A549 (cell line): ENCODE measurements around the gene SLN. TPM values are rescaled to one million over a fixed set of nuclear protein-coding genes. Genes with fewer than 3 reads are reported as not detected.

Experiments
- ATAC-seq, 2 experiments: fragments of 200-7000 bp in 1 of 2; fragments of >200 bp in 1 of 2; cut with Nextera tagmentation in 1 of 2; cut with Tn5 transposase in 1 of 2; 3 replicates each; pipeline versions ENCODE4 v1.8.0 to v1.9.1; 2018 to 2020; ENCODE audit warnings: mild to moderate bottlenecking in 1 of 2, moderate library complexity in 1 of 2
- CTCF ChIA-PET: fragments of 300-600 bp; sonication (Branson Sonifier 250); formaldehyde crosslinking; extraction: SDS; loops from one replicate; lab custom pipeline; 2021; ENCODE audit warnings: antibody characterized with exemption, inconsistent platforms; lab: Yijun Ruan, JAX
- POLR2A ChIA-PET: fragments of 350-600 bp; formaldehyde crosslinking; extraction: SDS; loops from one replicate; lab custom pipeline; 2021; ENCODE audit warnings: antibody characterized with exemption, inconsistent platforms; lab: Yijun Ruan, JAX
- DNase-seq, 2 experiments: peaks; one replicate each; pipeline versions ENCODE4 v3.0.0 to v3.0.0-alpha.2; 2011 to 2016; ENCODE audit warnings: low read depth in 1 of 2, low spot score in 1 of 2
- FAIRE-seq: peaks from 2 replicates; lab custom pipeline; 2011; peaks lifted over from hg19 to GRCh38; lab: Jason Lieb, UNC
- H3K27ac ChIP-seq, 2 experiments: fragments of >200 bp; sonication (Bioruptor Twin); formaldehyde crosslinking; 3 replicates each; pipeline ENCODE4 v1.5.1; 2016 to 2017
- H3K4me1 ChIP-seq: fragments of >200 bp; sonication (Bioruptor Twin); formaldehyde crosslinking; 3 replicates; pipeline ENCODE4 v1.6.1; 2016
- H3K4me2 ChIP-seq: fragments of >200 bp; sonication (Bioruptor Twin); formaldehyde crosslinking; 3 replicates; pipeline ENCODE4 v1.6.1; 2016
- H3K4me3 ChIP-seq: fragments of >200 bp; sonication (Bioruptor Twin); formaldehyde crosslinking; 3 replicates; pipeline ENCODE4 v1.5.1; 2016
- H3K9me3 ChIP-seq: fragments of >200 bp; sonication (Bioruptor Twin); formaldehyde crosslinking; 3 replicates; pipeline ENCODE4 v1.6.1; 2016
- ATOH8 ChIP-seq: fragments of 250-450 bp; sonication (Bioruptor Pico); IDR thresholded peaks from 2 replicates; pipeline ENCODE4 v1.5.0; 2020; ENCODE audit warnings: low read depth, mild to moderate bottlenecking, moderate library complexity
- CBX8 ChIP-seq: fragments of 200-600 bp; sonication (generic); IDR thresholded peaks from 2 replicates; pipeline ENCODE4 v1.6.1; 2016
- CHD4 ChIP-seq: fragments of 200-600 bp; sonication (generic); IDR thresholded peaks from 2 replicates; pipeline ENCODE4 v1.6.1; 2016; ENCODE audit warnings: antibody characterized with exemption, mild to moderate bottlenecking, borderline replicate concordance
- EHMT2 ChIP-seq: fragments of 200-600 bp; sonication (generic); IDR thresholded peaks from 2 replicates; pipeline ENCODE4 v1.6.1; 2016; ENCODE audit warnings: antibody characterized with exemption, low read depth, mild to moderate bottlenecking, moderate library complexity
- ELK1 ChIP-seq: fragments of 150-350 bp; IDR thresholded peaks from 2 replicates; pipeline ENCODE4 v1.6.1; 2014; ENCODE audit warnings: low read depth, mild to moderate bottlenecking, low read length
- EP300 ChIP-seq, 2 experiments: fragments of >200 bp; sonication (Bioruptor Twin); formaldehyde crosslinking; IDR thresholded peaks; 2 replicates in 1 of 2; 3 replicates in 1 of 2; pipeline ENCODE4 v1.6.1; 2016 to 2017
- GATA3 ChIP-seq: IDR thresholded peaks from 2 replicates; pipeline ENCODE4 v1.6.1; 2012; ENCODE audit warnings: borderline replicate concordance
- HDAC2 ChIP-seq: fragments of 200-600 bp; sonication (generic); IDR thresholded peaks from 2 replicates; pipeline ENCODE4 v1.6.1; 2016
- HES2 ChIP-seq: fragments of >200 bp; sonication (Bioruptor Twin); formaldehyde crosslinking; IDR thresholded peaks from 2 replicates; pipeline ENCODE4 v1.6.1; 2016
- HEYL ChIP-seq: fragments of 250-450 bp; sonication (Bioruptor Pico); IDR thresholded peaks from 2 replicates; pipeline ENCODE4 v1.8.0; 2021; ENCODE audit warnings: mild to moderate bottlenecking, moderate library complexity
- HMGXB4 ChIP-seq: fragments of 250-450 bp; sonication (Bioruptor Pico); IDR thresholded peaks from 2 replicates; pipeline ENCODE4 v1.5.0; 2021; ENCODE audit warnings: mild to moderate bottlenecking, moderate library complexity, borderline replicate concordance
- HOXA7 ChIP-seq: fragments of 250-450 bp; sonication (Bioruptor Pico); IDR thresholded peaks from 2 replicates; pipeline ENCODE4 v1.5.0; 2020; ENCODE audit warnings: mild to moderate bottlenecking, moderate library complexity
- HOXB13 ChIP-seq: fragments of 250-450 bp; sonication (Bioruptor Pico); IDR thresholded peaks from 2 replicates; pipeline ENCODE4 v1.5.0; 2020; ENCODE audit warnings: low read depth, mild to moderate bottlenecking, moderate library complexity
- HOXB5 ChIP-seq: fragments of 250-450 bp; sonication (Bioruptor Pico); IDR thresholded peaks from 2 replicates; pipeline ENCODE4 v1.5.0; 2020; ENCODE audit warnings: mild to moderate bottlenecking, moderate library complexity
- JUNB ChIP-seq: fragments of >200 bp; sonication (Bioruptor Twin); formaldehyde crosslinking; IDR thresholded peaks from 2 replicates; pipeline ENCODE4 v1.6.1; 2016
- KDM5A ChIP-seq: fragments of 200-600 bp; sonication (generic); IDR thresholded peaks from 2 replicates; pipeline ENCODE4 v1.6.1; 2016; ENCODE audit warnings: antibody characterized with exemption, mild to moderate bottlenecking
- MAZ ChIP-seq: fragments of 150-350 bp; IDR thresholded peaks from 2 replicates; pipeline ENCODE4 v1.6.1; 2014; ENCODE audit warnings: antibody characterized with exemption, low read depth, low read length, borderline replicate concordance
- RAD21 ChIP-seq, 2 experiments: fragments of >200 bp in 1 of 2; sonication (Bioruptor Twin) in 1 of 2; formaldehyde crosslinking in 1 of 2; IDR thresholded peaks in 1 of 2; conservative IDR thresholded peaks in 1 of 2; 2 replicates in 1 of 2; 3 replicates in 1 of 2; pipeline ENCODE4 v1.6.1; 2012 to 2018; ENCODE audit warnings: inconsistent platforms in 1 of 2
- RCOR1 ChIP-seq: fragments of 150-350 bp; IDR thresholded peaks from 2 replicates; pipeline ENCODE4 v1.6.1; 2014; ENCODE audit warnings: antibody characterized with exemption, low read length, low read depth
- RFX5 ChIP-seq: fragments of 450-650 bp; IDR thresholded peaks from 2 replicates; pipeline ENCODE4 v1.7.1; 2014; ENCODE audit warnings: antibody characterized with exemption, mild to moderate bottlenecking, moderate library complexity
- RNF2 ChIP-seq: fragments of 200-600 bp; sonication (generic); IDR thresholded peaks from 2 replicates; pipeline ENCODE4 v1.6.1; 2016; ENCODE audit warnings: low read depth, mild to moderate bottlenecking, antibody characterized with exemption, moderate library complexity, borderline replicate concordance
- SREBF2 ChIP-seq: fragments of 450-650 bp; IDR thresholded peaks from 2 replicates; pipeline ENCODE4 v1.6.1; 2014; ENCODE audit warnings: mild to moderate bottlenecking, moderate library complexity
- USF2 ChIP-seq: fragments of 450-650 bp; IDR thresholded peaks from 2 replicates; pipeline ENCODE4 v1.6.1; 2014; ENCODE audit warnings: antibody characterized with exemption
- ZFP36 ChIP-seq: fragments of 450-650 bp; IDR thresholded peaks from 2 replicates; pipeline ENCODE4 v1.6.1; 2014; ENCODE audit warnings: borderline replicate concordance; ENCODE audit not compliant: partially characterized antibody
- WGBS: methylation state at CpG from one replicate; pipeline ENCODE4 v1.1.6; 2017; ENCODE audit errors: missing lambda C conversion rate; 5-methylcytosine and 5-hydroxymethylcytosine counted together
- polyA plus RNA-seq, 4 experiments: library from polyadenylated mRNA; depleted of rRNA in 3 of 4; stranded (reverse); fragments of >200 nt; fragmentation: RNase III in 1 of 4; extraction: RNeasy Plus Mini Kit Qiagen cat#74134 plus additional on column Dnase treatment in 1 of 4; gene quantifications; 2 replicates in 3 of 4; 3 replicates in 1 of 4; pipeline ENCODE4 v1.2.3, GENCODE V29; 2011 to 2017

SLN gene
- polyA plus RNA-seq, 2 of the 4 experiments (the other 2 are of a cell fraction), result 1.3 to 2.2 TPM

GRCh38 chr11:107679255-107680024, 32.4 kb downstream of the SLN start:
- no peak for DNase-seq
- no peaks in the 10 kb centered on the region for H3K9me3 ChIP-seq
- no peak for ATAC-seq
- 41% methylated on average over 4 of the region's 4 CpGs for WGBS
- POLR2A ChIA-PET, result no interaction called here
- H3K4me3 ChIP-seq, result no peak overlapping the region
- FAIRE-seq, result no peak
- TF ChIP-seq HEYL (CRISPR knock-in tag), result no peak
- TF ChIP-seq EP300 (IDR thresholded peaks at IDR 0.05), result no peak
- TF ChIP-seq HES2, result no peak
- TF ChIP-seq HOXB13 (CRISPR knock-in tag), result no peak
- TF ChIP-seq, all 56 proteins: peak for 0
- Histone ChIP-seq H3K27ac (no peak overlapping the region), H3K4me2 (no peak overlapping the region), H3K4me1 (no peaks in the 10 kb centered on the region)
- CTCF ChIA-PET, result no interaction called here

GRCh38 chr11:107678632-107678971, 33.3 kb downstream of the SLN start:
- Histone ChIP-seq H3K4me3 (no peak overlapping the region), H3K27ac (no peak overlapping the region), H3K9me3 (no peaks in the 10 kb centered on the region), H3K4me2 (no peak overlapping the region), H3K4me1 (no peaks in the 10 kb centered on the region)
- DNase-seq (no peak), FAIRE-seq (no peak), ATAC-seq (no peak)
- ChIA-PET POLR2A (no interaction called here), CTCF (no interaction called here)
- TF ChIP-seq ELK1 (no peak), ZFP36 (no peak), CHD4 (no peak)
- 84% methylated on average over 6 of the region's 6 CpGs for WGBS

GRCh38 chr11:107677924-107678631, 33.8 kb downstream of the SLN start:
- no peaks in the 10 kb centered on the region for H3K4me1 ChIP-seq
- H3K4me3 ChIP-seq, result no peak overlapping the region
- DNase-seq (no peak), FAIRE-seq (no peak), ATAC-seq (no peak)
- no peaks in the 10 kb centered on the region for H3K9me3 ChIP-seq
- no peak for TF ChIP-seq JUNB
- TF ChIP-seq USF2, result no peak
- no peak for TF ChIP-seq EP300 (IDR thresholded peaks at IDR 0.05)
- TF ChIP-seq HDAC2, result no peak
- no peak for TF ChIP-seq KDM5A
- TF ChIP-seq RAD21 (conservative IDR thresholded peaks at IDR 0.05 in 1 of 2, IDR thresholded peaks at IDR 0.05 in 1 of 2), result no peak
- no peak for TF ChIP-seq MAZ
- no peak for TF ChIP-seq HOXB5
- no peak for TF ChIP-seq RNF2
- no peak for TF ChIP-seq HOXA7 (CRISPR knock-in tag)
- TF ChIP-seq GATA3, result no peak
- TF ChIP-seq ATOH8, result no peak
- no peak for TF ChIP-seq CBX8
- TF ChIP-seq RFX5, result no peak
- no peak for TF ChIP-seq SREBF2
- TF ChIP-seq EHMT2, result no peak
- no peak for TF ChIP-seq RCOR1
- TF ChIP-seq HMGXB4, result no peak
- no peak overlapping the region for H3K27ac ChIP-seq
- CTCF ChIA-PET, result interaction anchor here (0.7 kb wide), 1 partner anchor 12 kb away, joined by 3 read pairs; no protein-coding TSS in a partner anchor
- no peak overlapping the region for H3K4me2 ChIP-seq
- POLR2A ChIA-PET, result no interaction called here
- WGBS, result 70% methylated on average over 7 of the region's 7 CpGs
